Liver (tissue), 9 donors: ENCODE data around the gene ITGA8. TPM values are rescaled to one million over a fixed set of nuclear protein-coding genes. Genes with fewer than 3 reads are reported as not detected.
"Not testable (repeated sequence)": the region's sequence is repeated elsewhere in the genome, so short reads cannot be mapped to it uniquely, and the experiment has no call there.

Experiments used
- DNase-seq: peaks from one replicate; pipeline ENCODE4 v3.0.0-alpha.2; 2017; ENCODE audit warnings: low spot score
- H3K27ac ChIP-seq, 2 donors: one replicate each; pipeline ENCODE4 v1.7.0; 2013; ENCODE audit warnings: inconsistent platforms in 2 of 2, low read length in 2 of 2, control low read depth in 1 of 2, low read depth in 1 of 2, mild to moderate bottlenecking in 1 of 2
- H3K27me3 ChIP-seq, 4 donors: one replicate each; pipeline versions ENCODE4 v1.6.1 to v1.7.0; 2013; ENCODE audit warnings: low read length in 3 of 4, inconsistent platforms in 1 of 4, mild to moderate bottlenecking in 1 of 4, moderate library complexity in 1 of 4; ENCODE audit not compliant: control insufficient read depth in 4 of 4, insufficient read depth in 4 of 4
- H3K36me3 ChIP-seq, 4 donors: one replicate each; pipeline versions ENCODE4 v1.6.1 to v1.7.0; 2013; ENCODE audit warnings: low read length in 3 of 4, mild to moderate bottlenecking in 3 of 4, low read depth in 1 of 4, moderate library complexity in 1 of 4; ENCODE audit not compliant: control insufficient read depth in 4 of 4, insufficient read depth in 3 of 4
- H3K4me1 ChIP-seq, 4 donors: one replicate each; pipeline versions ENCODE4 v1.6.1 to v1.7.0; 2013; ENCODE audit warnings: low read length in 3 of 4, mild to moderate bottlenecking in 3 of 4, moderate library complexity in 1 of 4; ENCODE audit not compliant: control insufficient read depth in 4 of 4, insufficient read depth in 4 of 4
- H3K4me3 ChIP-seq, 3 donors: one replicate each; pipeline versions ENCODE4 v1.6.1 to v1.7.0; 2013; ENCODE audit warnings: low read length in 3 of 3, control low read depth in 1 of 3, low read depth in 1 of 3, mild to moderate bottlenecking in 1 of 3
- H3K9ac ChIP-seq, 2 donors: one replicate each; pipeline ENCODE4 v1.7.0; 2013; ENCODE audit warnings: low read length in 2 of 2, mild to moderate bottlenecking in 2 of 2, moderate library complexity in 2 of 2, control low read depth in 1 of 2, low read depth in 1 of 2
- H3K9me3 ChIP-seq, 4 donors: one replicate each; pipeline versions ENCODE4 v1.6.1 to v1.7.0; 2013; ENCODE audit warnings: low read length in 3 of 4; ENCODE audit not compliant: control insufficient read depth in 4 of 4
- CTCF ChIP-seq: fragments of 150-350 bp; IDR thresholded peaks from 2 replicates; pipeline ENCODE4 v1.5.1; 2017; ENCODE audit warnings: improper control_type of control experiment, low read depth, low read length; ENCODE audit not compliant: missing input control
- EGR1 ChIP-seq, 2 donors: IDR thresholded peaks; 2 replicates each; pipeline ENCODE4 v1.6.1; 2016 to 2018; ENCODE audit warnings: antibody characterized with exemption in 2 of 2, low read depth in 2 of 2
- FOXA1 ChIP-seq: IDR thresholded peaks from 2 replicates; pipeline ENCODE4 v1.6.1; 2016; ENCODE audit warnings: antibody characterized with exemption
- FOXA2 ChIP-seq: IDR thresholded peaks from 2 replicates; pipeline ENCODE4 v1.6.1; 2016; ENCODE audit warnings: antibody characterized with exemption
- GABPA ChIP-seq, 2 donors: IDR thresholded peaks in 1 of 2; conservative IDR thresholded peaks in 1 of 2; 2 replicates each; pipeline ENCODE4 v1.6.1; 2016; ENCODE audit warnings: antibody characterized with exemption in 2 of 2, mild to moderate bottlenecking in 1 of 2, moderate library complexity in 1 of 2
- JUND ChIP-seq, 2 donors: IDR thresholded peaks; 2 replicates each; pipeline ENCODE4 v1.6.1; 2016; ENCODE audit warnings: antibody characterized with exemption in 2 of 2
- RAD21 ChIP-seq, 2 donors: IDR thresholded peaks; 2 replicates each; pipeline ENCODE4 v1.6.1; 2016; ENCODE audit warnings: antibody characterized with exemption in 2 of 2, mild to moderate bottlenecking in 2 of 2
- REST ChIP-seq: IDR thresholded peaks from 2 replicates; pipeline ENCODE4 v1.6.1; 2016; ENCODE audit warnings: antibody characterized with exemption, mild to moderate bottlenecking
- SP1 ChIP-seq: IDR thresholded peaks from 2 replicates; pipeline ENCODE4 v1.6.1; 2018; ENCODE audit warnings: antibody characterized with exemption, mild to moderate bottlenecking
- TAF1 ChIP-seq: conservative IDR thresholded peaks from 2 replicates; pipeline ENCODE4 v1.6.1; 2016; ENCODE audit warnings: antibody characterized with exemption, mild to moderate bottlenecking
- WGBS: extraction: QIAGEN DNeasy Blood & Tissue Kit; methylation state at CpG from one replicate; pipeline ENCODE4 v1.1.7; 2013; 5-methylcytosine and 5-hydroxymethylcytosine counted together
- polyA plus RNA-seq, 2 donors: library from polyadenylated mRNA; stranded (reverse) in 1 of 2; unstranded in 1 of 2; fragments of 200-250 nt in 1 of 2; fragments of >200 nt in 1 of 2; fragmentation: Nextera tagmentation in 1 of 2; extraction: Ambion mirVana in 1 of 2; gene quantifications; one replicate each; pipeline versions ENCODE4 v1.2.1 to v1.2.3, GENCODE V29; 2013 to 2015
- total RNA-seq, 2 donors: library from RNA; depleted of rRNA; stranded (reverse); fragments of >200 nt; gene quantifications; one replicate each; pipeline ENCODE4 v1.2.3, GENCODE V29; 2014
- TF ChIP-seq, protein P1 (sequence below): IDR thresholded peaks from 2 replicates; pipeline ENCODE4 v1.6.1; 2016; ENCODE audit warnings: antibody characterized with exemption
- TF ChIP-seq, protein P2 (sequence below): IDR thresholded peaks from 2 replicates; pipeline ENCODE4 v1.6.1; 2016; ENCODE audit warnings: antibody characterized with exemption
- TF ChIP-seq, protein P3 (sequence below): IDR thresholded peaks from 2 replicates; pipeline ENCODE4 v1.6.1; 2016; ENCODE audit warnings: antibody characterized with exemption
- donor health status: healthy.
- donor health status: healthy.
- donor health status: healthy.
- donor health status: healthy.
- donor health status: healthy.

Gene ITGA8
- total and polyA plus RNA-seq, 4 donors = 0.06 to 1.0 (median 0.60) TPM

DNA sequence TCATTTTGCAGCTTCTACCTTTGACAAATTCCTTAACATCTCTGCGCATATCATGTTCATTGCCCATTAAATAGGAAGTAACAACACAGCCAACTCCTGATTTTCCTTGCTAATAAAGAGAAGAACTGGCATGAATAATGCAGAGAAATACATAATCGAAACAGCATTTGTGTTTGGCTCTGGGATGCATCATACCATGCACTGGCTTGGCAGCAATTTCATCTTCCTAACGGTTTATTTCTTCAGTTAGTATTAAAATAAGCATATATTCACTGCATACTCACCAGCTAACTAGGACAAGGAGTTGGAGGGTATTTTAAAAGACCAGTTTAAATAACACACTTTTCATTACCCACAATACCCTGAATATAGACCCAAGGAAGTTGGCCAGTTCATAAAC is 132.5 kb downstream of the ITGA8 start:
- no peak overlapping the region for H3K27ac ChIP-seq
- H3K9ac ChIP-seq = no peak overlapping the region
- 79% methylated on average over 3 of the region's 3 CpGs for WGBS
- no peak for DNase-seq
- H3K27me3 ChIP-seq = no peaks in the 10 kb centered on the region
- no peaks in the 10 kb centered on the region for H3K36me3 ChIP-seq
- H3K4me3 ChIP-seq = no peak overlapping the region
- H3K9me3 ChIP-seq = peaks cover 0 to 4% (median 0%) of the 10 kb centered on the region in 4 donors
- H3K4me1 ChIP-seq = no peaks in the 10 kb centered on the region
- TF ChIP-seq SP1 = no peak
- TF ChIP-seq FOXA1 = no peak
- TF ChIP-seq, protein P1, sequence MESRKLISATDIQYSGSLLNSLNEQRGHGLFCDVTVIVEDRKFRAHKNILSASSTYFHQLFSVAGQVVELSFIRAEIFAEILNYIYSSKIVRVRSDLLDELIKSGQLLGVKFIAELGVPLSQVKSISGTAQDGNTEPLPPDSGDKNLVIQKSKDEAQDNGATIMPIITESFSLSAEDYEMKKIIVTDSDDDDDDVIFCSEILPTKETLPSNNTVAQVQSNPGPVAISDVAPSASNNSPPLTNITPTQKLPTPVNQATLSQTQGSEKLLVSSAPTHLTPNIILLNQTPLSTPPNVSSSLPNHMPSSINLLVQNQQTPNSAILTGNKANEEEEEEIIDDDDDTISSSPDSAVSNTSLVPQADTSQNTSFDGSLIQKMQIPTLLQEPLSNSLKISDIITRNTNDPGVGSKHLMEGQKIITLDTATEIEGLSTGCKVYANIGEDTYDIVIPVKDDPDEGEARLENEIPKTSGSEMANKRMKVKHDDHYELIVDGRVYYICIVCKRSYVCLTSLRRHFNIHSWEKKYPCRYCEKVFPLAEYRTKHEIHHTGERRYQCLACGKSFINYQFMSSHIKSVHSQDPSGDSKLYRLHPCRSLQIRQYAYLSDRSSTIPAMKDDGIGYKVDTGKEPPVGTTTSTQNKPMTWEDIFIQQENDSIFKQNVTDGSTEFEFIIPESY = no peak
- TF ChIP-seq, protein P2, sequence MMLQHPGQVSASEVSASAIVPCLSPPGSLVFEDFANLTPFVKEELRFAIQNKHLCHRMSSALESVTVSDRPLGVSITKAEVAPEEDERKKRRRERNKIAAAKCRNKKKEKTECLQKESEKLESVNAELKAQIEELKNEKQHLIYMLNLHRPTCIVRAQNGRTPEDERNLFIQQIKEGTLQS = no peak
- TF ChIP-seq GABPA (IDR thresholded peaks at IDR 0.05 in 1 of 2, conservative IDR thresholded peaks at IDR 0.05 in 1 of 2) = no peak
- TF ChIP-seq TAF1 = no peak
- no peak for TF ChIP-seq JUND (IDR thresholded peaks at IDR 0.05)
- no peak for TF ChIP-seq REST

DNA sequence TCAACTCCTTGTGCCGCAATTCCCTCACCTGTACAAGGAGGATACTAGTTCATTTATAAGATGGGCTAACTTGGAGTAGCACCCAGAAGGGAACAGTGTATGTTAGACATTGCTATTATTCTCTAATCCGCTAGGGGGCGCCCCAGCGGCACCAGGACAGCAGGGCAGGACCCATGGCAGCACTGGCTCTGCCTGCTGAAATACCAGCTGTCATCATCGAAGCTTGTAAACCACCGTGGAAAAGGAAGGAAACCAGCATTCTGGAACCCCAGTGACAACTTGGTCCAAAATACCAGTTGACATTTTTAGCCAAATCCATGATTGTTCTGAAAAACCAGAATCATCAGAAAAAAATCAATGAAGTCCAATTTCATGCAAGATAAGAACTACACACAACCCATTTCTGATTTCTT is 134.4 kb downstream of the ITGA8 start:
- peaks cover 0 to 4% (median 2%) of the 10 kb centered on the region in 4 donors for H3K9me3 ChIP-seq
- WGBS = 10% methylated on average over 6 of the region's 6 CpGs
- H3K36me3 ChIP-seq = no peaks in the 10 kb centered on the region
- no peak overlapping the region for H3K27ac ChIP-seq
- H3K9ac ChIP-seq = no peak overlapping the region
- no peak overlapping the region for H3K4me3 ChIP-seq
- no peak for TF ChIP-seq FOXA1
- TF ChIP-seq RAD21 (IDR thresholded peaks at IDR 0.05) = peak; percentile 63 to 79
- no peak for TF ChIP-seq EGR1 (IDR thresholded peaks at IDR 0.05; ENCODE audit: low read depth in 2 of 2)
- no peak for TF ChIP-seq FOXA2
- TF ChIP-seq, protein P3, sequence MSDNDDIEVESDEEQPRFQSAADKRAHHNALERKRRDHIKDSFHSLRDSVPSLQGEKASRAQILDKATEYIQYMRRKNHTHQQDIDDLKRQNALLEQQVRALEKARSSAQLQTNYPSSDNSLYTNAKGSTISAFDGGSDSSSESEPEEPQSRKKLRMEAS = no peak
- TF ChIP-seq CTCF = peak; percentile 44
- H3K27me3 ChIP-seq = no peaks in the 10 kb centered on the region
- H3K4me1 ChIP-seq = no peaks in the 10 kb centered on the region
- DNase-seq = peak; percentile 61

DNA sequence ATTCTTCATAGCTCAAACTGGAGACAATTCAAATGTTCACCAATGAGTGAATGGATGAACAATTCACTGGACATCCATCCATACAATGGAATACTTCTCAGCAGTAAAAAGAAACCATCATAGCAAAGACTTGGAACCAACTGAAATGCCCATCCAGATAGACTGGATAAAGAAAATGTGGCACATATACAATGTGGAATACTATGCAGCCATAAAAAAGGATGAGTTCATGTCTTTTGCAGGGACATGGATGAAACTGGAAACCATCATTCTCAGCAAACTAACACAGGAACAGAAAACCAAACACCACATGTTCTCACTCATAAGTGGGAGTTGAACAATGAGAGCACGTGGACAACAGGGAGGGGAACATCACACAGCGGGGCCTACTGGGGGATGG is 136.8 kb downstream of the ITGA8 start:
- not testable (repeated sequence) for H3K27ac ChIP-seq, DNase-seq, H3K4me3 ChIP-seq, H3K9me3 ChIP-seq, H3K27me3 ChIP-seq, H3K36me3 ChIP-seq, H3K4me1 ChIP-seq, H3K9ac ChIP-seq
- 93% methylated on average over 2 of the region's 2 CpGs for WGBS
